Heart left ventricle (tissue), 13 donors: ENCODE data around the gene GRIK5.

Source experiments
- CTCF ChIP-seq, 12 donors: fragments of 200-600 bp; sonication (generic) in 4 of 12; IDR thresholded peaks; one replicate each; pipeline versions ENCODE4 v1.5.0 to v1.8.0; 2018 to 2022; ENCODE audit warnings: antibody characterized with exemption in 12 of 12, mild to moderate bottlenecking in 5 of 12
- POLR2A ChIP-seq, 2 donors: fragments of 450-650 bp; IDR thresholded peaks; one replicate each; pipeline ENCODE4 v1.6.1; 2017; ENCODE audit warnings: antibody characterized with exemption in 2 of 2, mild to moderate bottlenecking in 2 of 2, moderate library complexity in 2 of 2
- donor health status: ischemic (EF 13 %, LVEDD 7.1; RV severe dilation, severe dysfunction).
- donor health status: DM: no; HTN: yes; CAD: no.
- donor health status: DM: no; HTN: no; CAD: no.
- donor health status: ischemic (EF 25% LVEDD 6.9; RV normal size, moderate dysfunction).
- donor health status: ischemic (EF 25% LVEDD 5.7; RV mildly dilated, moderate dysfunction).
- donor health status: ischemic (EF 35%, LVEDD 5.7; RV mildly dilated, moderate dysfunction).
- donor health status: nonischemic (EF 11% LVEDD 7.7; RV severe dilation, severe dysfunction).
- donor health status: DM: yes; HTN: yes; CAD: no.
- donor health status: PGD.
- donor health status: ischemic (EF 29% LVEDD 5.4; RV normal size, mild dysfunction).
- donor health status: nonischemic (EF 23%, LVEDD 6.1; RV moderate dilation, normal function).

- TF ChIP-seq CTCF (IDR thresholded peaks at IDR 0.05) (no peak), POLR2A (IDR thresholded peaks at IDR 0.05) (no peak)
Measured at GRCh38 chr19:42065051-42065450, 5.0 kb downstream of the GRIK5 start.
